GM12872 (cell line): ENCODE data around the gene STK24.

ENCODE experiments used
- TF ChIP-seq, protein P1 (sequence below): IDR thresholded peaks from 3 replicates; pipeline ENCODE4 v1.5.1; 2011; ENCODE audit warnings: low read depth, mild to moderate bottlenecking, low read length, moderate library complexity; ENCODE audit not compliant: insufficient read depth

Gene STK24

DNA sequence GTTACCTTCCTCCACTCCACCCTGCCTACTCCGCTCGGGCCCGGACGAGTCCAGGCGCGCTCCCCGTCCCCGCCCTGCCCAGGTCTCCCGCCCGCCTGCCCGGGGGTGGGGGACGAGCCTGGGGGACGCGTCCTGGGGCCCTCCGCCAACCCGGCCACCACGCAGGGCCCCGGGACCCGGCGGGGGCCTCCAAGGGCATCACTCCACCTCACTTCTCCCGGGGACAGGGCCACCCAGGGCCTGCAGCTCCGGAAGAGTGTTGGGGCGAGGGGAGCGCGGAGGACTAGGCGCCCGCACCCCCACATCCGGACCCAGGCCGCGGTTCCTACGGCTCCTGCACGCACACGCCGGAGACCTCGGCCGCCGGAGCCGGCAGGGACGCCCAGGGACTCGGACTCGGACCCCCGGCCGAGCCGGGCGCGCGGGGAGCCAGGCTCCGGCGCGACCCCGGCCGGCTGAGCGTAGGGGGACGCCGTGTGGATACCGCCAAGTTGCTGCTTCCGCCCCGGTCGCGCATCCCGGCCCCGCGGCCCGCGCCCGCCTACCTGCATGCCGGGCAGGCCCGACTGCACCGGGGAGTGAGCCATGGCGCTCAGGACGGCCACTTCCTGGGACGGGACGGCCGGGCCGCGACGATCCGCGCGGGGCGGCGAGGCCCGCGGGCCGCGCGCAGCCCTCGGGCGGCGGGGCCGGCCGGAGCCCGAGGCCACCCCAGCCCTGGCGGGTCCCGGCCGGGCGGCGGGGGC lies 534 bp downstream of the STK24 start:
- TF ChIP-seq, protein P1, sequence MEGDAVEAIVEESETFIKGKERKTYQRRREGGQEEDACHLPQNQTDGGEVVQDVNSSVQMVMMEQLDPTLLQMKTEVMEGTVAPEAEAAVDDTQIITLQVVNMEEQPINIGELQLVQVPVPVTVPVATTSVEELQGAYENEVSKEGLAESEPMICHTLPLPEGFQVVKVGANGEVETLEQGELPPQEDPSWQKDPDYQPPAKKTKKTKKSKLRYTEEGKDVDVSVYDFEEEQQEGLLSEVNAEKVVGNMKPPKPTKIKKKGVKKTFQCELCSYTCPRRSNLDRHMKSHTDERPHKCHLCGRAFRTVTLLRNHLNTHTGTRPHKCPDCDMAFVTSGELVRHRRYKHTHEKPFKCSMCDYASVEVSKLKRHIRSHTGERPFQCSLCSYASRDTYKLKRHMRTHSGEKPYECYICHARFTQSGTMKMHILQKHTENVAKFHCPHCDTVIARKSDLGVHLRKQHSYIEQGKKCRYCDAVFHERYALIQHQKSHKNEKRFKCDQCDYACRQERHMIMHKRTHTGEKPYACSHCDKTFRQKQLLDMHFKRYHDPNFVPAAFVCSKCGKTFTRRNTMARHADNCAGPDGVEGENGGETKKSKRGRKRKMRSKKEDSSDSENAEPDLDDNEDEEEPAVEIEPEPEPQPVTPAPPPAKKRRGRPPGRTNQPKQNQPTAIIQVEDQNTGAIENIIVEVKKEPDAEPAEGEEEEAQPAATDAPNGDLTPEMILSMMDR: no peak

DNA sequence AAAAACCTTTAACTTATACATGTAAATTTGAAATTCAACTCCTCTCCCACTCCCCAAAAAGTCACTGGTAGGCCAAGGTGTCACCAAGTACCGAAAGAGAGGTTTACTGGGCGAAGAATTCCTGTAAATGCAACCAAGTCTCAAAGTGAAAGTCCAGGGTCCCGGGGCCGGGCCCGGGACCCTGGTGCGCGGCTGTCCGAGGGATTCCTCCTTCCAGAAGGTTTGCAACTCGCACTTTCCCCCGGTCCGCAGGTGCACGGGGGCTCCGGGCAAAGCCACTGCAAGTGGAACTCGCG lies 1.1 kb downstream of the STK24 start:
- TF ChIP-seq, protein P1: no peak

DNA sequence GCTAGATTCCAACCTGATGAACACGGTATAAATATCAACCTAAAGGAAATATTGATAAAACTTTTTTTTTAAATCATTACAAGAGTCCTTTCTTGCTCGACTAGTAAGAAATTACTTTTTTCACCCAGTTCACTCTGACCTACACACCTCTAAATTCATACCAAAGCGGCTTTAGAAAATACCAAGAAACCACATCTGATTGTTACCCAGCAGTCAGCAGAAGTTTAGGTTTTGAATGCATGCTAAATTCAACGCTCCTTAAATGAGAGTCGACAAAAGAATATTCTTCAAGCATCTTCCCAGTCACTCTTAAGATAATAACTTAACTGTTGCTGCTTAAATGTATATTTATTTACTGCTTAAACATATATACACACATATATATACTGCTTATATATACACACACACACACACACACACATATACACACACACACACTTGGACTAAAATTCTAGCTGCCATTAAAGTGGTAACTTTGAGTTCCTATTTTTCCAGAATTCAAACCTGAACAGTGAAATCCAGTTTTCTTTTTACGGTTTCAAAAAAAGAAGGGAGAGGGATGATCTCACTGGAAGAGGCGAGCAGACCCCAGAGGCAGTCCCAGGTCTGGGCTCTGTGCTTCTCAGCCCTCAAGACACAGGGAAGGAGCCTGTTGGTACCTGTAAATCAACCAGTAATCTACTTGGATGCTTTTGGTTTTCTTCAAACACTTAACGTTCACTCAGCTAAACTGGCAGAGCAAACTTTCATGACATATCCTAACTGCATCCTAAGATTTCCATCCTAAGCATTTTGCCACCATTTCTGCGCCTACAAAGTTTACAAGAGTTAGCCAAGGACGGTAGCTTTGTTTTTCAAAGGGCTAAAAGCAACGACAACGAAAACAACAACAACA lies 1.7 kb downstream of the STK24 start:
- TF ChIP-seq, protein P1: no peak

DNA sequence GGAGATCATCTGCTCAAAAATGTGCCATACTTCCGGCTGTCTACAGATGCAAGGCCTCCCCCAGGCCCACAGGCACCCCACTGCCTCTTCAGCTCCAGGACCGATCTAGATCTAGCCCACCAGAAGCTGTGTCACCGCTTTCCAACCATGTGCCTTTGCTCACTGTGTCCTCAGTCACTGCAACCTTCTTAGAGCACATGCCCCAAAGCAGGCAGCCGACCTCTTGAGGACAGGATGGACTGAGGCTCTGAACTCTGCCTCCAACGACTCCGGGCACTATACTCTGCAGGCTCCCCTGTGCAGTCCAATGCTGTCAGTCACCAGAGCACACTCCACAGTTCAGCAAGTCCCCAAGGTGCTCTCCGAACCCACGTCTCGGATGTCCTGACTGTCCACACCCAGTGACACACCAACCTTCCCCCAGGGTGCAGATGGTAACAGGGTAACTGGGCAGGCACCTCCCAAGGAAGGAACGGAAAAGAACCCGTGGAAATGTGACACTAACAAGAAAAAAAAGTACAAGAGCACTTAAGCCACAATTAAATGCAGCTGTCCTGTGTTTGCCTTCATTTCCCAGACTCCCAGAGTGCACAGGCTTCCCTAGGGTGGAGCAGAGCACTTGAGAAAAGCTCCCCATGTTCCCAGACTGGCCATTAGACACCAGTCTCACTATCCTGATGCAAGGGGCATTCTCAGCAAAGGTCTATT lies 4.8 kb downstream of the STK24 start:
- TF ChIP-seq, protein P1: no peak

DNA sequence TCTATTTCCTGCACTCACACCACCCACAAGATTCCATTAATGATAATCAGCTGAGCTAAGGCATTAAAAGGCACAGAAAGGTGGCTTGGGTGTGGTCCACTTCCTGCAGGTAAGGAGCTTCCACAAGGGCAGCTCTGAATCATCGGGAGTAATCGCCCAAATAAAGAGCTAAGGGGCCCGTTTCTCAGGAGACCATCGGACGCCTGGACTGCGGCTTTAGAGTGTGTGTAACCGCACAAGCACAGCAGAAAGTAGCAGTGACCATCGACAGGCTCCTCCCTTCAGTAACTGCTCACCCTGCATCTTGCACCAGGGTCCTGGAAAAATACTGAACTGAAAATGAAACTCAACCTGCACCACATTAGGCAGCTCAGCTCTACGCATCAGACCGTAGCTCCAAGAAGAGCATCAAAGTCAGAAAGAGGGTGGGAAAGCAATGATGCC lies 6.0 kb downstream of the STK24 start:
- TF ChIP-seq, protein P1: no peak

DNA sequence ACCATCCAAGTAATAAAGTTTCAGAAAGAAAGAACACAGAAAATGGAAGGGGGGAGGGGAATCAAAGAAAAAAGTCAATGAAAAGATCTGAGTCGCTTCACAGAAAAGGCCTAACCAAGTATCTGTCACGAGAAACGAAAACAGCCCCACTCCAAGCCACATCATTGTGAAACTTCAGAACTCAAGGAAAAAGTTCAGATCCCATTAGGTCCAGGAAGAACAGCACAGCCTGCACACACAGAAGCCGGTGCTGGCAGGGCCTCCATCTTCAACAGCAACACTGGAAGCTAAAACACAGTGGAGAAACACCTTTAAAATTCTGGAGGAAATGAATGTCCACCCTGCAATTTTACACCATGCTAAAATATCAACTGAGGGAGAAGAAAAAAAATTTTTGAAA lies 8.0 kb downstream of the STK24 start:
- TF ChIP-seq, protein P1: no peak

DNA sequence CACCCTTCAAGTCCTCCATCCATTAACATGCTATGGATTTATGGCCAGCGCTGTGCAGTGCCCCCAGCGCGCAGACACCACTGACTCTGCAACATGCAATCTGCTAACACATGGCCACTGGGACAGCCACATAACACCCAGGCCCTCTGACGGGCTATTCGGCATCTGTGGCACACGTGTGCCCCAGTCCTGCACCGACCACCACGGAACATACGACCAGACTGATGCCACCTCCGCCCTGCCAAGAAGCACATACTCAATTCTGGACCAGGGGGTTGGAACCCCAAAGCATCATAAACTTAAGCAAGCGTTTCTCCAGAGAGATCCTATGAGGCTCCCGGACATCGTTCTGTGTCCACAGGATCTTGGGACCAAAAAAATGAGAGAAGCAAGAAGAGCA lies 9.8 kb downstream of the STK24 start:
- TF ChIP-seq, protein P1: no peak
